ENCODE measurements around the gene RPTOR. TPM values are rescaled to one million over a fixed set of nuclear protein-coding genes. Genes with fewer than 3 reads are reported as not detected.
A peak's percentile ranks its signal among the peaks of the same experiment; 100 is the strongest.

The RPTOR gene
- total and polyA plus RNA-seq, 4 experiments from 2014 or later = 2.4 to 51.8 (median 29.6) TPM

- peaks cover 23% of the 10 kb centered on the region for H3K36me3 ChIP-seq (ENCODE audit: insufficient read depth, low read length)
These were observed 453.6 kb downstream of the RPTOR start for GRCh38 chr17:80998118-80998747.

GRCh38 chr17:80998748-80999535, 454.3 kb downstream of the RPTOR start:
- H3K27me3 Mint-ChIP-seq = peaks cover 2% of the 10 kb centered on the region in 2 donors
- ChIA-PET CTCF (ENCODE audit: partially characterized antibody) (no interaction called here), POLR2A (ENCODE audit: partially characterized antibody) (no interaction called here)
- Histone ChIP-seq H3K4me1 (ENCODE audit: insufficient read depth, low read length) (peaks cover 5% of the 10 kb centered on the region), H3K4me3 (ENCODE audit: low read length in 2 of 2) (no peak overlapping the region), H3K9me3 (ENCODE audit: control insufficient read depth in 1 of 2, low read length in 2 of 2) (no peaks in the 10 kb centered on the region), H3K27me3 (ENCODE audit: insufficient read depth, low read length) (no peaks in the 10 kb centered on the region), H3K36me3 (ENCODE audit: insufficient read depth, low read length) (peaks cover 23% of the 10 kb centered on the region), H3K27ac (ENCODE audit: low read depth, low read length) (no peak overlapping the region)
- H3K4me3 Mint-ChIP-seq = no peak overlapping the region
- intact Hi-C loops (cut with micrococcal nuclease) = no loop called here
- peaks cover 10 to 24% of the 10 kb centered on the region in 2 donors for H3K36me3 Mint-ChIP-seq
- H3K27ac Mint-ChIP-seq = peak overlapping the region in 1 of 7 donors; percentile 47
- no peaks in the 10 kb centered on the region for H3K9me3 Mint-ChIP-seq
- no peak for DNase-seq
- H3K4me1 Mint-ChIP-seq = peaks cover 7 to 25% (median 9%) of the 10 kb centered on the region in 4 donors

More at GRCh38 chr17:80998118-80998747, 453.6 kb downstream of the RPTOR start:
- peaks cover 10 to 27% of the 10 kb centered on the region in 2 donors for H3K36me3 Mint-ChIP-seq
- ChIA-PET POLR2A (ENCODE audit: partially characterized antibody) (no interaction called here), CTCF (ENCODE audit: partially characterized antibody) (no interaction called here)
- H3K27ac ChIP-seq (ENCODE audit: low read depth, low read length) = no peak overlapping the region
- H3K9me3 Mint-ChIP-seq = no peaks in the 10 kb centered on the region
- H3K27ac Mint-ChIP-seq = no peak overlapping the region
- no peaks in the 10 kb centered on the region for H3K9me3 ChIP-seq (ENCODE audit: control insufficient read depth in 1 of 2, low read length in 2 of 2)
- intact Hi-C loops (cut with micrococcal nuclease) = no loop called here
- H3K27me3 Mint-ChIP-seq = no peaks in the 10 kb centered on the region
- H3K4me1 ChIP-seq (ENCODE audit: insufficient read depth, low read length) = peaks cover 6% of the 10 kb centered on the region
- H3K4me3 ChIP-seq (ENCODE audit: low read length in 2 of 2) = no peak overlapping the region
- H3K4me3 Mint-ChIP-seq = no peak overlapping the region
- no peak for DNase-seq
- peaks cover 4 to 22% (median 8%) of the 10 kb centered on the region in 4 donors for H3K4me1 Mint-ChIP-seq
- no peaks in the 10 kb centered on the region for H3K27me3 ChIP-seq (ENCODE audit: insufficient read depth, low read length)

- H3K27me3 ChIP-seq (ENCODE audit: insufficient read depth, low read length) = peaks cover 4% of the 10 kb centered on the region
- Mint-ChIP-seq H3K4me1 (peaks cover 10 to 29% (median 12%) of the 10 kb centered on the region in 4 donors), H3K36me3 (peaks cover 10 to 24% of the 10 kb centered on the region in 2 donors), H3K4me3 (no peak overlapping the region), H3K9me3 (no peaks in the 10 kb centered on the region), H3K27ac (no peak overlapping the region), H3K27me3 (peaks cover 5% of the 10 kb centered on the region in 2 donors)
- intact Hi-C loops (cut with micrococcal nuclease) = no loop called here
- H3K9me3 ChIP-seq (ENCODE audit: control insufficient read depth in 1 of 2, low read length in 2 of 2) = no peaks in the 10 kb centered on the region
- peaks cover 10% of the 10 kb centered on the region for H3K4me1 ChIP-seq (ENCODE audit: insufficient read depth, low read length)
- H3K27ac ChIP-seq (ENCODE audit: low read depth, low read length) = no peak overlapping the region
- peaks cover 23% of the 10 kb centered on the region for H3K36me3 ChIP-seq (ENCODE audit: insufficient read depth, low read length)
- no peak for DNase-seq
- ChIA-PET CTCF (ENCODE audit: partially characterized antibody) (no interaction called here), POLR2A (ENCODE audit: partially characterized antibody) (no interaction called here)
- H3K4me3 ChIP-seq (ENCODE audit: low read length in 2 of 2) = no peak overlapping the region
These were observed 455.1 kb downstream of the RPTOR start for GRCh38 chr17:80999536-81000333.

GRCh38 chr17:81000334-81000630, 455.6 kb downstream of the RPTOR start:
- peaks cover 13% of the 10 kb centered on the region for H3K4me1 ChIP-seq (ENCODE audit: insufficient read depth, low read length)
- no peak overlapping the region for H3K27ac Mint-ChIP-seq
- peaks cover 6% of the 10 kb centered on the region for H3K27me3 ChIP-seq (ENCODE audit: insufficient read depth, low read length)
- H3K27ac ChIP-seq (ENCODE audit: low read depth, low read length) = no peak overlapping the region
- peaks cover 6 to 7% of the 10 kb centered on the region in 2 donors for H3K27me3 Mint-ChIP-seq
- no peaks in the 10 kb centered on the region for H3K9me3 Mint-ChIP-seq
- H3K36me3 Mint-ChIP-seq = peaks cover 10 to 21% of the 10 kb centered on the region in 2 donors
- peaks cover 21% of the 10 kb centered on the region for H3K36me3 ChIP-seq (ENCODE audit: insufficient read depth, low read length)
- no peak overlapping the region for H3K4me3 Mint-ChIP-seq
- H3K9me3 ChIP-seq (ENCODE audit: control insufficient read depth in 1 of 2, low read length in 2 of 2) = no peaks in the 10 kb centered on the region
- ChIA-PET POLR2A (ENCODE audit: partially characterized antibody) (no interaction called here), CTCF (ENCODE audit: partially characterized antibody) (no interaction called here)
- no peak for DNase-seq
- peaks cover 11 to 31% (median 14%) of the 10 kb centered on the region in 4 donors for H3K4me1 Mint-ChIP-seq
- no peak overlapping the region for H3K4me3 ChIP-seq (ENCODE audit: low read length in 2 of 2)
- intact Hi-C loops (cut with micrococcal nuclease) = no loop called here

GRCh38 chr17:81000631-81001357, 456.2 kb downstream of the RPTOR start:
- Mint-ChIP-seq H3K36me3 (peaks cover 6 to 16% of the 10 kb centered on the region in 2 donors), H3K27ac (no peak overlapping the region), H3K27me3 (peaks cover 6 to 7% of the 10 kb centered on the region in 2 donors), H3K9me3 (no peaks in the 10 kb centered on the region), H3K4me1 (peaks cover 11 to 31% (median 14%) of the 10 kb centered on the region in 4 donors), H3K4me3 (no peak overlapping the region)
- H3K27ac ChIP-seq (ENCODE audit: low read depth, low read length) = no peak overlapping the region
- intact Hi-C loops (cut with micrococcal nuclease) = no loop called here
- peaks cover 6% of the 10 kb centered on the region for H3K27me3 ChIP-seq (ENCODE audit: insufficient read depth, low read length)
- no peak for DNase-seq
- H3K9me3 ChIP-seq (ENCODE audit: control insufficient read depth in 1 of 2, low read length in 2 of 2) = no peaks in the 10 kb centered on the region
- POLR2A ChIA-PET (ENCODE audit: partially characterized antibody) = no interaction called here
- CTCF ChIA-PET (ENCODE audit: partially characterized antibody) = no interaction called here
- H3K4me1 ChIP-seq (ENCODE audit: insufficient read depth, low read length) = peaks cover 13% of the 10 kb centered on the region
- H3K4me3 ChIP-seq (ENCODE audit: low read length in 2 of 2) = no peak overlapping the region
- peaks cover 17% of the 10 kb centered on the region for H3K36me3 ChIP-seq (ENCODE audit: insufficient read depth, low read length)

- POLR2A ChIA-PET (ENCODE audit: partially characterized antibody) = no interaction called here
- H3K4me3 Mint-ChIP-seq = peak overlapping the region in 1 of 8 donors; percentile 31
These were observed 457.4 kb downstream of the RPTOR start for GRCh38 chr17:81002013-81002384.

More at GRCh38 chr17:81002013-81002384, 457.4 kb downstream of the RPTOR start:
- Mint-ChIP-seq H3K9me3 (no peaks in the 10 kb centered on the region), H3K4me1 (peaks cover 11 to 31% (median 14%) of the 10 kb centered on the region in 4 donors), H3K27ac (peak overlapping the region in 1 of 7 donors; percentile 4), H3K36me3 (peaks cover 8% of the 10 kb centered on the region in 2 donors), H3K27me3 (peaks cover 9 to 12% of the 10 kb centered on the region in 2 donors)
- no peak overlapping the region for H3K27ac ChIP-seq (ENCODE audit: low read depth, low read length)
- H3K27me3 ChIP-seq (ENCODE audit: insufficient read depth, low read length) = peaks cover 6% of the 10 kb centered on the region
- no peak overlapping the region for H3K4me3 ChIP-seq (ENCODE audit: low read length in 2 of 2)
- H3K4me1 ChIP-seq (ENCODE audit: insufficient read depth, low read length) = peaks cover 13% of the 10 kb centered on the region
- CTCF ChIA-PET (ENCODE audit: partially characterized antibody) = interaction anchor here (0.6 kb wide), 1 partner anchor 586 kb away, joined by 3 read pairs; no protein-coding TSS in a partner anchor
- intact Hi-C loops (cut with micrococcal nuclease) = no loop called here
- no peak for DNase-seq
- no peaks in the 10 kb centered on the region for H3K9me3 ChIP-seq (ENCODE audit: control insufficient read depth in 1 of 2, low read length in 2 of 2)
- peaks cover 10% of the 10 kb centered on the region for H3K36me3 ChIP-seq (ENCODE audit: insufficient read depth, low read length)

All from CD4-positive, alpha-beta memory T cell (primary cell).